Transverse colon (tissue), 4 donors: ENCODE data around the gene ZDHHC17. TPM values are rescaled to one million over a fixed set of nuclear protein-coding genes. Genes with fewer than 3 reads are reported as not detected.

Experiments
- DNase-seq: peaks from one replicate; pipeline ENCODE4 v3.0.0-alpha.2; 2019
- H3K27ac ChIP-seq, 4 donors: fragments of 200-600 bp; sonication (generic); 2 replicates each; pipeline ENCODE4 v1.5.1; 2016 to 2018; ENCODE audit warnings: inconsistent platforms in 4 of 4
- H3K27me3 ChIP-seq: fragments of 200-600 bp; sonication (generic); 2 replicates; pipeline ENCODE4 v1.5.1; 2017; ENCODE audit warnings: inconsistent platforms
- H3K36me3 ChIP-seq, 4 donors: fragments of 200-600 bp; sonication (generic); 2 replicates each; pipeline ENCODE4 v1.5.1; 2017 to 2019; ENCODE audit warnings: inconsistent platforms in 4 of 4
- H3K4me1 ChIP-seq, 4 donors: fragments of 200-600 bp; sonication (generic); 2 replicates each; pipeline ENCODE4 v1.5.1; 2017 to 2020; ENCODE audit warnings: inconsistent platforms in 4 of 4
- H3K4me3 ChIP-seq, 4 donors: fragments of 200-600 bp; sonication (generic); 1 replicate in 1 of 4; 2 replicates in 3 of 4; pipeline versions ENCODE4 v1.5.1 to v1.6.1; 2017 to 2019; ENCODE audit warnings: inconsistent platforms in 4 of 4
- H3K9me3 ChIP-seq, 2 donors: fragments of 200-600 bp; sonication (generic); 2 replicates each; pipeline ENCODE4 v1.5.1; 2017 to 2019; ENCODE audit warnings: inconsistent platforms in 2 of 2
- CTCF ChIP-seq, 5 experiments: fragments of 200-600 bp in 3 of 5; fragments of 450-650 bp in 2 of 5; sonication (generic) in 3 of 5; IDR thresholded peaks; 1 replicate in 2 of 5; 2 replicates in 3 of 5; pipeline ENCODE4 v1.5.1; 2016 to 2017; ENCODE audit warnings: antibody characterized with exemption in 5 of 5, inconsistent platforms in 3 of 5, mild to moderate bottlenecking in 2 of 5, moderate library complexity in 1 of 5
- EP300 ChIP-seq: sonication (generic); formaldehyde crosslinking; IDR thresholded peaks from one replicate; pipeline ENCODE4 v1.6.1; 2017; ENCODE audit warnings: antibody characterized with exemption, low read depth
- POLR2A ChIP-seq: fragments of 450-650 bp; IDR thresholded peaks from one replicate; pipeline ENCODE4 v1.6.1; 2016; ENCODE audit warnings: antibody characterized with exemption, mild to moderate bottlenecking, moderate library complexity
- POLR2AphosphoS5 ChIP-seq, 3 donors: sonication (generic); formaldehyde crosslinking; IDR thresholded peaks; one replicate each; pipeline ENCODE4 v1.6.1; 2016; ENCODE audit warnings: antibody characterized with exemption in 3 of 3
- WGBS, 2 donors: methylation state at CpG; one replicate each; pipeline ENCODE4 v1.1.5; 2018; ENCODE audit warnings: low coverage in 1 of 2; 5-methylcytosine and 5-hydroxymethylcytosine counted together
- in situ Hi-C, 4 donors: fragments of 200-750 bp; cut with MboI; loops; one replicate each; pipeline versions ENCODE4 v1.15.0 to v1.15.1; 2017; ENCODE audit warnings: low sequenced_read_pairs in 3 of 4, low pct_ligation_motif_present in 1 of 4, low pct_unique_long_range_greater_than_20kb in 1 of 4
- intact Hi-C: fragments of 100-400 bp; cut with DNase I; formaldehyde crosslinking; loops from one replicate; pipeline ENCODE4 v1.15.1; 2023; ENCODE audit warnings: low total_unique reads
- total RNA-seq, 4 donors: library from RNA; depleted of rRNA; stranded (reverse); fragments of >200 nt; gene quantifications; one replicate each; pipeline ENCODE4 v1.1.0, GENCODE V29; 2016

The ZDHHC17 gene
- total RNA-seq, 4 donors from 2014 or later: 2.6 to 38.7 (median 18.5) TPM

GRCh38 chr12:76836633-76837032, 72.7 kb downstream of the ZDHHC17 start:
- WGBS, 2 donors: 56 to 66% methylated on average over 3 of the region's 3 CpGs
- TF ChIP-seq EP300 (no peak), POLR2A (no peak), POLR2AphosphoS5 (IDR thresholded peaks at IDR 0.05) (no peak), CTCF (IDR thresholded peaks at IDR 0.05) (no peak)
- intact Hi-C loops: no loop called here

GRCh38 chr12:76847260-76847659, 83.3 kb downstream of the ZDHHC17 start:
- H3K9me3 ChIP-seq: no peaks in the 10 kb centered on the region
- 87 to 88% methylated on average over 2 of the region's 2 CpGs for WGBS, 2 donors
- intact Hi-C loops: no loop called here
- no peak overlapping the region for H3K4me3 ChIP-seq
- in situ Hi-C loops: no loop called here
- DNase-seq: no peak
- peaks cover 0 to 12% (median 0%) of the 10 kb centered on the region in 4 donors for H3K4me1 ChIP-seq
- peaks cover 0 to 18% (median 7%) of the 10 kb centered on the region in 4 donors for H3K36me3 ChIP-seq
- TF ChIP-seq POLR2A (no peak), POLR2AphosphoS5 (IDR thresholded peaks at IDR 0.05) (no peak), CTCF (IDR thresholded peaks at IDR 0.05) (no peak), EP300 (no peak)
- H3K27ac ChIP-seq: no peak overlapping the region
- no peaks in the 10 kb centered on the region for H3K27me3 ChIP-seq

More at GRCh38 chr12:76836633-76837032, 72.7 kb downstream of the ZDHHC17 start:
- H3K4me1 ChIP-seq: no peaks in the 10 kb centered on the region
- peaks cover 0 to 9% (median 4%) of the 10 kb centered on the region in 4 donors for H3K36me3 ChIP-seq
- H3K9me3 ChIP-seq: no peaks in the 10 kb centered on the region
- in situ Hi-C loops: no loop called here
- no peak for DNase-seq
- no peak overlapping the region for H3K27ac ChIP-seq
- H3K4me3 ChIP-seq: no peak overlapping the region
- no peaks in the 10 kb centered on the region for H3K27me3 ChIP-seq

DNA sequence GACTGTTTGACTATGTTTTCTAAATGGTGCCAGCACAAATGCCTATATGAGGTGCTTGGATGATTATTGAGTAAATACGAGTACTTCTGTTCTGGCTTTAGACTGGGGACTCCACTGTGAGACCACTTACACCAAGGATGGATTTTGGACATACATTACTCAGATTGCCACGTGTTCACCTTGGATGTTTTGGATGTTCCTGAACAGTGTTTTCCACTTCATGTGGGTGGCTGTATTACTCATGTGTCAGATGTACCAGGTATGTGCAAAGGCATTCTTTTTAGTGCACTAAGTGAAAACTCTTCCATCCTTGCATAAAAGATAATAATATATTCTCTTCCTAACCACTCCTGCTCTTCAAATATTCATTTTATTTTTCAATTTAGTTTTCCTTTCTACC, 84.2 kb downstream of the ZDHHC17 start:
- Histone ChIP-seq H3K27me3 (no peaks in the 10 kb centered on the region), H3K36me3 (peaks cover 0 to 15% (median 7%) of the 10 kb centered on the region in 4 donors), H3K9me3 (no peaks in the 10 kb centered on the region), H3K27ac (no peak overlapping the region), H3K4me1 (peaks cover 0 to 12% (median 0%) of the 10 kb centered on the region in 4 donors), H3K4me3 (no peak overlapping the region)
- in situ Hi-C loops (no loop called here), intact Hi-C loops (no loop called here)
- 87 to 100% methylated on average over 2 of the region's 2 CpGs for WGBS, 2 donors
- DNase-seq: no peak
- TF ChIP-seq CTCF (IDR thresholded peaks at IDR 0.05) (no peak), POLR2AphosphoS5 (IDR thresholded peaks at IDR 0.05) (no peak), POLR2A (no peak)

- peaks cover 0 to 15% (median 5%) of the 10 kb centered on the region in 4 donors for H3K36me3 ChIP-seq
- WGBS, 2 donors: 91 to 100% methylated on average over 1 of the region's 1 CpG
Observed at GRCh38 chr12:76852106-76852505, 88.2 kb downstream of the ZDHHC17 start.

More at GRCh38 chr12:76852106-76852505, 88.2 kb downstream of the ZDHHC17 start:
- Histone ChIP-seq H3K27me3 (no peaks in the 10 kb centered on the region), H3K9me3 (no peaks in the 10 kb centered on the region), H3K27ac (no peak overlapping the region), H3K4me1 (no peaks in the 10 kb centered on the region), H3K4me3 (no peak overlapping the region)
- intact Hi-C loops: no loop called here
- in situ Hi-C loops: no loop called here
- no peak for TF ChIP-seq POLR2A
- TF ChIP-seq EP300: no peak
- TF ChIP-seq CTCF (IDR thresholded peaks at IDR 0.05): no peak
- TF ChIP-seq POLR2AphosphoS5 (IDR thresholded peaks at IDR 0.05): no peak
- DNase-seq: no peak
